NCI-H748 treated with DMSO at 0.1 percent for 48 hours (cell line): Measurements from ENCODE around the gene RFNG.

Source experiments
- DNase-seq: peaks from one replicate; lab custom pipeline; 2025; lab: John Stamatoyannopoulos, UW

The RFNG gene

GRCh38 chr17:82051776-82052637 is at the start of gene RFNG, which contains the start of gene GPS1:
Gene RFNG (minus strand): TSS chr17:82051811. CDS start chr17:82051766, 45 bp downstream.
Gene GPS1 (plus strand): TSS chr17:82051898. CDS start chr17:82051932, 34 bp downstream.
- peak; percentile 41 for DNase-seq

- DNase-seq = no peak
These were observed 49.7 kb upstream of the RFNG start for GRCh38 chr17:82101301-82101715.

GRCh38 chr17:82100502-82101298 is 49.1 kb upstream of the RFNG start:
- no peak for DNase-seq

GRCh38 chr17:82098939-82099763 is 47.5 kb upstream of the RFNG start:
- peak; percentile 37 for DNase-seq

GRCh38 chr17:82098169-82098938 is 46.7 kb upstream of the RFNG start, which contains the start of gene FASN:
Gene FASN (minus strand): TSS chr17:82098236. CDS start chr17:82096445, 1,791 bp downstream.
- DNase-seq = peak; percentile 70

GRCh38 chr17:82097919-82098168 is 46.2 kb upstream of the RFNG start:
- no peak for DNase-seq

GRCh38 chr17:82097184-82097918 is 45.7 kb upstream of the RFNG start:
- no peak for DNase-seq

- no peak for DNase-seq
These were observed 45.1 kb upstream of the RFNG start for GRCh38 chr17:82096709-82097183.

GRCh38 chr17:82095777-82096708 is 44.4 kb upstream of the RFNG start:
- DNase-seq = no peak

- DNase-seq = no peak
These were observed 43.5 kb upstream of the RFNG start for GRCh38 chr17:82094931-82095776.

- no peak for DNase-seq
These were observed 41.6 kb upstream of the RFNG start for GRCh38 chr17:82092995-82093751.

- no peak for DNase-seq
These were observed 41.0 kb upstream of the RFNG start for GRCh38 chr17:82092628-82092994.

GRCh38 chr17:82092094-82092586 is 40.5 kb upstream of the RFNG start:
- no peak for DNase-seq

- no peak for DNase-seq
These were observed 39.9 kb upstream of the RFNG start for GRCh38 chr17:82091264-82092066.

- DNase-seq = no peak
These were observed 39.1 kb upstream of the RFNG start for GRCh38 chr17:82090549-82091263.
